Measurements from ENCODE around the gene ADGRD2.

DNA sequence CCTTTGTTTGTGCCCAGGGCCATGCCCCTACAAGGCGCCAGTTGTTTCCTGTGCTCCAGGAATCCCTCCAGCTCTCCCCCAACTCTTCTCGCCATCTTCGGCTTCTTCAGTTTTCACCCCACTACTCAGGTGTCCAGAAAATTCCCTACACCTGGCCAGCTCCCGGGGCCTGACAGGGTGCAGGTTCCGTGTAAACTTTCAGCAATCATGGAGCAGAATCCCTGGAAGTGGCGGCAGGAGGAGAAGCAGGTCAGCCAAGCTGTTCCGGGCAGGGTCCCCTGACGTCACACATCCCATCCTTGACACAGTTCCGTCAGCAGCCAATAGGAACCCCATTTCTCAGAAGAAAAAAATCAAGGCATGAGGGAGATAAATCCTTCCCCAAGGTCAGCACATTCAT is 12.2 kb upstream of the ADGRD2 start:
- TF ChIP-seq, protein P1, sequence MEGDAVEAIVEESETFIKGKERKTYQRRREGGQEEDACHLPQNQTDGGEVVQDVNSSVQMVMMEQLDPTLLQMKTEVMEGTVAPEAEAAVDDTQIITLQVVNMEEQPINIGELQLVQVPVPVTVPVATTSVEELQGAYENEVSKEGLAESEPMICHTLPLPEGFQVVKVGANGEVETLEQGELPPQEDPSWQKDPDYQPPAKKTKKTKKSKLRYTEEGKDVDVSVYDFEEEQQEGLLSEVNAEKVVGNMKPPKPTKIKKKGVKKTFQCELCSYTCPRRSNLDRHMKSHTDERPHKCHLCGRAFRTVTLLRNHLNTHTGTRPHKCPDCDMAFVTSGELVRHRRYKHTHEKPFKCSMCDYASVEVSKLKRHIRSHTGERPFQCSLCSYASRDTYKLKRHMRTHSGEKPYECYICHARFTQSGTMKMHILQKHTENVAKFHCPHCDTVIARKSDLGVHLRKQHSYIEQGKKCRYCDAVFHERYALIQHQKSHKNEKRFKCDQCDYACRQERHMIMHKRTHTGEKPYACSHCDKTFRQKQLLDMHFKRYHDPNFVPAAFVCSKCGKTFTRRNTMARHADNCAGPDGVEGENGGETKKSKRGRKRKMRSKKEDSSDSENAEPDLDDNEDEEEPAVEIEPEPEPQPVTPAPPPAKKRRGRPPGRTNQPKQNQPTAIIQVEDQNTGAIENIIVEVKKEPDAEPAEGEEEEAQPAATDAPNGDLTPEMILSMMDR (optimal IDR thresholded peaks at IDR 0.05 in 1 of 3, IDR thresholded peaks at IDR 0.05 in 1 of 3, conservative IDR thresholded peaks at IDR 0.05 in 1 of 3; ENCODE audit: extremely low read depth in 1 of 3, insufficient read depth in 2 of 3, low read length in 3 of 3), result no peak
- no peak for TF ChIP-seq EZH2 (IDR thresholded peaks at IDR 0.05; ENCODE audit: low read length)

Measured in keratinocyte (primary cell).